HTR-8/SVneo (cell line): ENCODE data around the gene C6.

Source experiments
- DNase-seq: peaks from one replicate; pipeline ENCODE4 v3.0.0; 2011; ENCODE audit warnings: low spot score, mixed read lengths; ENCODE audit not compliant: insufficient read length
- FAIRE-seq: peaks from 2 replicates; lab custom pipeline; 2011; peaks lifted over from hg19 to GRCh38; lab: Jason Lieb, UNC

Gene C6

GRCh38 chr5:41143131-41143901, 70.0 kb downstream of the C6 start:
- DNase-seq (no peak), FAIRE-seq (no peak)

- no peak for FAIRE-seq
Observed at GRCh38 chr5:41127967-41128690, 85.2 kb downstream of the C6 start.

GRCh38 chr5:41122459-41122858, 90.9 kb downstream of the C6 start:
- FAIRE-seq (peak; percentile 54), DNase-seq (no peak)

More at GRCh38 chr5:41127967-41128690, 85.2 kb downstream of the C6 start:
- no peak for DNase-seq

- DNase-seq (no peak), FAIRE-seq (no peak)
Observed at GRCh38 chr5:41120600-41120999, 92.7 kb downstream of the C6 start.

GRCh38 chr5:41118177-41118576, 95.2 kb downstream of the C6 start:
- FAIRE-seq (no peak), DNase-seq (no peak)

- no peak for FAIRE-seq
- DNase-seq, result no peak
Observed at GRCh38 chr5:41115281-41115680, 98.1 kb downstream of the C6 start.

GRCh38 chr5:41112486-41113455, 100.6 kb downstream of the C6 start:
- no peak for DNase-seq
- FAIRE-seq, result peak; percentile 83

DNA sequence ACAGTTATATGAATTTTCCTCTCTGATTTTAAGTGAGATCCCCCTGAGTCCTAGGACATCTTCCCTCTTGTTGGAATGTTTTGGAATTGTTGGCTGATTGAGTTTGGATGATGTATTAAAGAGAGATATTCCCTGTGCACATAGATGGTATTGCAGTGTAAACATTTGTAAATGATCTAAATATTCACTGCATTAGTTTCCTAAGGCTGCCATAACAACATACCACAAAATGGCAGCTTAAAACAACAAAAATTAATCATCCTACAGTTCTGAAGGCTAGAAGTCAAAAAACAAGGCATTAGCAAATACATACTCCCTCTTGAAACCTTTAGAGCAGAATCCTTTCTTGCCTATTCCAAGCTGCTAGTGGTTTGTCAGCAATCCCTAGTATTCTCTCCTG, 104.1 kb downstream of the C6 start:
- FAIRE-seq (peak; percentile 48), DNase-seq (no peak)

DNA sequence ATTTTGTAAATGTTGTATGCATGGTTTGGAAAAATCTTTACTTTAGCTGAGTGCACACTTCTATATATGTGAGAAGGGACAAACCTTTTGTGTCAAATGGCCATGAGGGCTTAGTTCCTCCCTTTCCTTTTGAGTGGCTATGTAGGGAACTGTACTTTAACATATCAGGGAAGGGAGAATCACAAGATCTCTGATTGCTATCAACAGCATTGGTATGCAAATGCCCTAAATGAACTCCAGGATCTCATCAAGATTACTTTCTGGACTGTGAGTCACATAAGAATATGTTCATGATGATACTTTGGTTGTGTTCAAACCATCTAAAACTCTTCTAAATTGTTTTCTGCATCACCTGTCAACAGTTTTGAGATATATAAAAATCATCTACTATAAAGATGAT, 111.0 kb downstream of the C6 start:
- DNase-seq, result no peak
- FAIRE-seq, result no peak

DNA sequence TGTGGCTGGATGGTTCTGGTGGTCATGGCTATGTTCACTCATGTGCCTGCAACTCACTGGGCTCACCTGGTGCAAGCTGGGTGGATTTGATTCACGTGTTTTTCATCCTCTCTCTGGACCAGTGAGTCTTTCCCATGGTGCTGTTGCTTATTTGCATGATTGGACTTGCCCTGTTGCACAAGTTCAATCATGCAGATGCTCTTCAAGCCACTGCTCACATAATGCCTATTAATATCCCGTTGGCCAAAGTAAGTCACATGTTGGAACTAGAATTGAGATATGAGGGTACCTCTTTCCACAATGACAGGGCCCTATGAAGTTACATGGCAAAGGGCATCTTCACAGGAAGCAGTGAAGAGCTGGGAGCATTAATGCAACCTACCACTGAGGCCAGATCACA, 115.7 kb downstream of the C6 start:
- peak; percentile 57 for FAIRE-seq

DNA sequence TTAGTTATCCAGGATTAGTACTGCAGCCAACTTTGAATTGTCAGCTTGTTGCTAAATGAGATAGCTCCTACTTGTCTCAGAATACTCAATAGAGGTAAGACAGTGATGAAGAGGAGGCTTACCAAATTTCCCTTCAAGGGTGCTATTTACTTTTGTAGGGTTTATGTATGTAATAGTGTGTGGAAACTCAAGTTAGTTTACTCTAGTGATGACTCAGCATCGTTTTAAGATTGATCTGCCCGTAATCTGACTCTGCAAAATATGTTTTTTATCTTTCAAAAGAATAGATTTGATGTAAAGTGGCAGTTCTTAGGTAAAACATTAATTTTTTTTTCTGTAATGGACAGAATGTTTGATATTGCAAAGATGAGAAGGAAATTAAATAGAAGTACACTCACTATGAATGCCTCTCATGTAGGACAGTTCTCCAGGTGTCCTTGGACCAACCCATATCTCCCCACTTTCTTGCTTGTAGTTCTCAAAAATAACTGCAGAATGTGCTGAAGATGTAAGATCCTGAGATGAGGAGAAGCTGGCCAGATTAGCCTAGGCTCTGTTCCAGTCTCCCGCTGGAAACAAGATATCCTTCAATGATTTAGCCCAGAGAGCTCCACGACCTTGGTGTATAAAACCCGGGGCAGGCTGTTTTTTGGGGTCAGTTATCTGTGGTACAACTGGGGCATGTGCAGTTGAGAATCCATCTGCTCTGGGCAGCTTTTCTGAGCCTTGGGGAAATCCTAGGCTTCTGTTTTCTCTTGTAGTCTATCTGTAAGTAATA, 117.8 kb downstream of the C6 start:
- FAIRE-seq (no peak), DNase-seq (no peak)

More for the DNA sequence above, 115.7 kb downstream of the C6 start:
- DNase-seq, result no peak

DNA sequence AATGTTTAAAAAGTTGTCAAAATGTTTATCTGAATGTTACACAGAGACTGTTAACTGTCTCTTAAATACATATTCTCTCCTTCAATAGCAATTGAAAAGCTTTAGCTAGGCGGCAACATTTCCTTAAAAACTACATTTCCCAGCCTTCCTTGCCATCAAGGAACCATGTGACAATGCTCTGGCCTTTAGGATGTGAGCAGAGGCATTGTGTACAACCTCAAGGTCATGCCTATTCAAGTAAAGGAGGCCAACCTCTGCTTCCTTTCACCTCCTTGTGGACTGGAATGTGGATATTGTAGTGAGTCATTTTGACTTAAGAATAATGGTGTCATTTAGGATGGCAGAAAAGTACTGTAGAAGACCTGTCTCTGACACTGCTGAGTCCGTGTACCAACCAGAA, 118.5 kb downstream of the C6 start:
- DNase-seq (no peak), FAIRE-seq (peak; percentile 60)

DNA sequence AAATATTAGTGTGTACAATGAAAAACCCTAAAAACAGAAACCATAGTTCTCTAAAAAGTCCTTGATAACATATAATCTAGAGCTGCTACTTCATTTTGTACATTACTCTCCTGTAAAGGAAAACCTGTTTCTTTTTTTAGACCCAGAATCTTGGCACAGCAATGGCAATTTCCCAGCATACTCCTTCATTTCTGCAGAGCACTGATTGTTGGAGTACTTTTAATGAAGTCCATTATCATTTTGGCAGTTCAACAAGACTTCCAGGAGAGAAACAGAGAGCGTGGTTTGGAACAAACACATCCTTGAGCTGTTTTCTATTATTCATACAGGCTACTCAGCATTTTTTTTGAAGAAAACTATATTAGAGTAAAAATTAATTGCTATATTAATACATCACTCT, 119.5 kb downstream of the C6 start:
- FAIRE-seq, result no peak
- no peak for DNase-seq
